ENCODE results near the gene DHRS13.
"Not testable (repeated sequence)": the region's sequence is repeated elsewhere in the genome, so short reads cannot be mapped to it uniquely, and the experiment has no call there.

The DHRS13 gene

GRCh38 chr17:28903546-28903841 is 615 bp upstream of the DHRS13 start:
- DNase-seq (ENCODE audit: low read depth), result not testable (repeated sequence)

GRCh38 chr17:28901866-28902818 is 737 bp downstream of the DHRS13 start:
- DNase-seq (ENCODE audit: low read depth), result peak; percentile 16

GRCh38 chr17:28900986-28901726 is 1.7 kb downstream of the DHRS13 start:
- no peak for DNase-seq (ENCODE audit: low read depth)

- DNase-seq (ENCODE audit: low read depth), result no peak
Measured at GRCh38 chr17:28899212-28899815, 3.6 kb downstream of the DHRS13 start.

- no peak for DNase-seq (ENCODE audit: low read depth)
Measured at GRCh38 chr17:28898527-28898955, 4.3 kb downstream of the DHRS13 start.

GRCh38 chr17:28897769-28898526 is 4.9 kb downstream of the DHRS13 start:
- DNase-seq (ENCODE audit: low read depth), result peak; percentile 17

GRCh38 chr17:28896884-28897768 is 5.8 kb downstream of the DHRS13 start, which contains the start of gene FLOT2:
Gene FLOT2 (minus strand): TSS chr17:28897733. CDS start chr17:28897574, 159 bp downstream.
- DNase-seq (ENCODE audit: low read depth), result peak; percentile 53

GRCh38 chr17:28896491-28896883 is 6.4 kb downstream of the DHRS13 start:
- DNase-seq (ENCODE audit: low read depth), result no peak

GRCh38 chr17:28895794-28896447 is 7.0 kb downstream of the DHRS13 start:
- no peak for DNase-seq (ENCODE audit: low read depth)

- not testable (repeated sequence) for DNase-seq (ENCODE audit: low read depth)
Measured at GRCh38 chr17:28893248-28894183, 9.4 kb downstream of the DHRS13 start.

GRCh38 chr17:28892024-28892423 is 10.9 kb downstream of the DHRS13 start:
- DNase-seq (ENCODE audit: low read depth), result no peak

- no peak for DNase-seq (ENCODE audit: low read depth)
Measured at GRCh38 chr17:28891201-28891600, 11.7 kb downstream of the DHRS13 start.

- DNase-seq (ENCODE audit: low read depth), result no peak
Measured at GRCh38 chr17:28889996-28890395, 12.9 kb downstream of the DHRS13 start.

- no peak for DNase-seq (ENCODE audit: low read depth)
Measured at GRCh38 chr17:28888832-28889231, 14.0 kb downstream of the DHRS13 start.

- no peak for DNase-seq (ENCODE audit: low read depth)
Measured at GRCh38 chr17:28887871-28888471, 14.9 kb downstream of the DHRS13 start.

- DNase-seq (ENCODE audit: low read depth), result no peak
Measured at GRCh38 chr17:28885951-28886350, 16.9 kb downstream of the DHRS13 start.

- DNase-seq (ENCODE audit: low read depth), result no peak
Measured at GRCh38 chr17:28885363-28885762, 17.5 kb downstream of the DHRS13 start.

GRCh38 chr17:28883967-28884702 is 18.7 kb downstream of the DHRS13 start:
- no peak for DNase-seq (ENCODE audit: low read depth)

All from activated gamma-delta T cell treated with anti-CD3 and anti-CD28 coated beads, Interleukin-2, amount 50 U/mL, for 16 hours (primary cell).